Chondrocyte (in vitro differentiated cells): ENCODE data around the gene GMNN. TPM values are rescaled to one million over a fixed set of nuclear protein-coding genes. Genes with fewer than 3 reads are reported as not detected.

Experiments
- DNase-seq: peaks from one replicate; pipeline ENCODE4 v3.0.0; 2021; ENCODE audit warnings: mixed read lengths, low spot score
- H3K27ac Mint-ChIP-seq: one replicate; pipeline ENCODE4 v1.8.0; 2021; ENCODE audit warnings: mild to moderate bottlenecking, moderate library complexity, mixed read lengths; ENCODE audit not compliant: unreplicated experiment
- H3K27me3 Mint-ChIP-seq: 2 replicates; pipeline ENCODE4 v1.8.0; 2021; ENCODE audit warnings: low read depth, mixed read lengths
- H3K36me3 Mint-ChIP-seq: 2 replicates; pipeline ENCODE4 v1.8.0; 2021; ENCODE audit warnings: low read depth, mixed read lengths
- H3K4me1 Mint-ChIP-seq: 2 replicates; pipeline ENCODE4 v1.8.0; 2021; ENCODE audit warnings: low read depth, mild to moderate bottlenecking, mixed read lengths
- H3K4me3 Mint-ChIP-seq: one replicate; pipeline ENCODE4 v1.8.0; 2021; ENCODE audit warnings: mild to moderate bottlenecking, moderate library complexity, mixed read lengths; ENCODE audit not compliant: unreplicated experiment
- H3K9me3 Mint-ChIP-seq: 2 replicates; pipeline ENCODE4 v1.8.0; 2021; ENCODE audit warnings: low read depth, mixed read lengths
- CTCF ChIP-seq: fragments of 200-600 bp; sonication (generic); IDR thresholded peaks from 2 replicates; pipeline ENCODE4 v1.5.0; 2021; ENCODE audit warnings: antibody characterized with exemption, mild to moderate bottlenecking, moderate library complexity
- total RNA-seq: library from RNA; stranded (reverse); gene quantifications from 3 replicates; pipeline ENCODE4 v1.2.1, GENCODE V29; 2021

GMNN gene
- total RNA-seq, 1 donor from 2014 or later = 13.6 TPM

GRCh38 chr6:24780206-24780605 lies 5.5 kb downstream of the GMNN start:
- H3K4me1 Mint-ChIP-seq = peaks cover 31% of the 10 kb centered on the region
- H3K27ac Mint-ChIP-seq = peak overlapping the region; percentile 38
- no peak for TF ChIP-seq CTCF
- peaks cover 2% of the 10 kb centered on the region for H3K36me3 Mint-ChIP-seq
- H3K4me3 Mint-ChIP-seq = no peak overlapping the region
- DNase-seq = no peak
- H3K9me3 Mint-ChIP-seq = no peaks in the 10 kb centered on the region
- H3K27me3 Mint-ChIP-seq = no peaks in the 10 kb centered on the region

- H3K4me3 Mint-ChIP-seq = no peak overlapping the region
- peaks cover 10% of the 10 kb centered on the region for H3K4me1 Mint-ChIP-seq
- H3K27me3 Mint-ChIP-seq = no peaks in the 10 kb centered on the region
- no peak for TF ChIP-seq CTCF
- no peaks in the 10 kb centered on the region for H3K9me3 Mint-ChIP-seq
- no peak for DNase-seq
- H3K36me3 Mint-ChIP-seq = peaks cover 2% of the 10 kb centered on the region
- no peak overlapping the region for H3K27ac Mint-ChIP-seq
Measured at GRCh38 chr6:24788031-24788665, 13.4 kb downstream of the GMNN start.

- Mint-ChIP-seq H3K36me3 (no peaks in the 10 kb centered on the region), H3K27ac (no peak overlapping the region), H3K4me1 (peaks cover 44% of the 10 kb centered on the region), H3K4me3 (no peak overlapping the region), H3K27me3 (no peaks in the 10 kb centered on the region), H3K9me3 (no peaks in the 10 kb centered on the region)
- no peak for TF ChIP-seq CTCF
- no peak for DNase-seq
Measured at GRCh38 chr6:24795106-24795505, 20.4 kb downstream of the GMNN start.

- Mint-ChIP-seq H3K36me3 (no peaks in the 10 kb centered on the region), H3K9me3 (no peaks in the 10 kb centered on the region), H3K4me1 (peaks cover 44% of the 10 kb centered on the region), H3K27ac (no peak overlapping the region), H3K27me3 (no peaks in the 10 kb centered on the region), H3K4me3 (no peak overlapping the region)
- TF ChIP-seq CTCF = no peak
- no peak for DNase-seq
Measured at GRCh38 chr6:24796616-24797290, 22.0 kb downstream of the GMNN start.

- H3K9me3 Mint-ChIP-seq = no peaks in the 10 kb centered on the region
- H3K36me3 Mint-ChIP-seq = no peaks in the 10 kb centered on the region
- TF ChIP-seq CTCF = no peak
- no peak overlapping the region for H3K4me3 Mint-ChIP-seq
- no peak for DNase-seq
- H3K4me1 Mint-ChIP-seq = peaks cover 44% of the 10 kb centered on the region
- peak overlapping the region; percentile 42 for H3K27ac Mint-ChIP-seq
- no peaks in the 10 kb centered on the region for H3K27me3 Mint-ChIP-seq
Measured at GRCh38 chr6:24797596-24798216, 23.0 kb downstream of the GMNN start.
